ENCODE results near the gene CARM1.
A peak's percentile ranks its signal among the peaks of the same experiment; 100 is the strongest.
"Not testable (repeated sequence)": the region's sequence is repeated elsewhere in the genome, so short reads cannot be mapped to it uniquely, and the experiment has no call there.

The CARM1 gene

DNA sequence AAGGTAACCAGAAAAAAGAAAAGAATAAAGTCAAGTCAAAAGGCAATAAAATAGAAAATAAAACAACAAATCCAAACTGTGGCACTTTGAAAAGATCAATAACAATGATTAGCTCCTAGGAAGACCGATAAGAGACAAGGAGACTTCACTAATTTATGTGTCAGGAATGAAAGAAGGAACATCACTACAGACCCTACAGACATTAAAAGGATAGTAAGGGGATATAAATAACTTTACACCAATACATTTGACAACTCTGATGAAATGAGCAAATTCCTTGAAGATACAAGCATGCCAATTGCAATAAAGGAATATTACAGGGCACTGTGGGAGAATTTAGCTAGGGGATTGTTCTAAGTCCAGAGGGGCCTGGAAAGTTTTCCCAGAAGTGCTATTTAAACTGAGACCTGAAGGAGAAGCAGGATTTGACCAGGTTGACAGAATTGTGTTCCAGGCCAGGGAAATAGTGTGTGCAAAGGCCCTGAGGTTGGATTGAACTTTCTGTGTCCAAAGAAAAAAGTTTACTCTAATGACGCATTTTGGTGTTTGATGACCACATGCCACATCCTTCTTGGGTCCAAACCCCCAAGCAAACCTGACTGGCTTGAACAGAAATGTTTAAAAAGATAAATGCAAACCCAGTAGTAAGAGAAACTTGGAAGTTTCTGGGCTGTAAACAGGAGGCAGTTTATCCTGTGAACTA, 24.7 kb upstream of the CARM1 start:
- DNase-seq (ENCODE audit: low read depth), result no peak

DNA sequence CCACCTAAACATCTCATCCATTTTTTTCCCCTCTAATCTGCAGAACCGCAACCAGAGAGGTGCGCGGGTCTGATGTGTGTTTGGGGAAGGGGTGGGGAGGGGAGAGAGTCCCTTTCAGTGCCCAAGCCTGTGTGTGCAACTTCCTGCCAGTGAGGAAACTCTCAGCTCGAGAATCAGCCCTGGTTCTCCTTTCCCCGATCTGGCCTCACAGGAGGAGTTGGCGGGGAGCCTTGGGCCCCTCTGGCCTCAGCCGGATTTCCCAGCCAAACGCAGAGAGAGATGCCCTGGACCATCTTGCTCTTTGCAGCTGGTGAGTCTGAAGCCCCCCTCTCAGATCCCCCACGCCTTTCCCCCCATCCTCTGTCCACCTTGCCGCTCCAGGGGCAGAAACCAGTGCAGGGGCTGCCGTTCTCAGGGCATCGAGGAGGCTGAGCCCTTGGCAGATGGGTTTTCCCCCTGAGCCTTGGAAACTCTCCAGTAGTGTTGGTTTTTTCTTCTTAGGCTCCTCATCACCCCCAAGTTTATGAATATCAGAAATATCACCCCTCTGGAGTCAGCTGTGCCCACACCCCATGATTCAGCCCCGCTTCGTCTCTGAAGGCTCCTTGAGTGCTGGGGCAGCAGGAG, 23.0 kb upstream of the CARM1 start, which contains the start of gene C19orf38:
TSS of gene C19orf38 (plus strand) at position 186 of the 627 bp plus-strand sequence. CDS start at position 280, 94 bp downstream.
- DNase-seq (ENCODE audit: low read depth), result no peak

GRCh38 chr19:10850631-10851030, 20.7 kb upstream of the CARM1 start:
- no peak for DNase-seq (ENCODE audit: low read depth)

DNA sequence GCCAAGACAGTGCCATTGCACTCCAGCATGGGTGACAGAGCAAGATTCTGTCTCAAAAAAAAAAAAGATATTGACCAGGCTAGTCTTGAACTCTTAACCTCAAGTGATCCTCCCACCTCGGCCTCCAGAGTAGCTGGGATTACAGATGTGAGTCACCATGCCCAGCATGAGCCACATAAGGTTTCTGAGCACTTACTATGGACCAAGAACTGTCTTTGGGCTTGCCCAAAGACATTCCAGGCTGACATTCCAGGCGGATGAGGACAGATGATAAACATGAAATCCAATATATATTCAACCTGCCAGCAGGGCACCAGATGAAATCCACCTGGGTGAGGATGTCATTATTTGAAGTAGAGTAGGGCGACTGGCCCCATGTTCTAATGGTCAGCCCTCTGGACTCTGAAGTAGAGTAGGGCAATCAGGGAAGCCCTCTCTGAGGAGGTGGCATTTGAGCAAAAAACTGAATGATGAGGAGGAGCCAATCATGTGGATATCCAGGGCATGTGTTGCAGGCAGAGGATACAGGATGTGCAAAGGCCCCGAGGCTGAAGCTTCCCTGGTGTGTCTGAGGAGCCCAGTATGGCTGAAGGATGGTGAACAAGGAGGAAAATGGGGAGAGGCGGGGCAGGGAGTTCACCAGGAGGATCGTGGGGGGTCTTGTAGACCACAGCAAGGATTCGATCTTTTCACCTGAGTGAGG, 19.1 kb upstream of the CARM1 start:
- peak; percentile 84 for DNase-seq (ENCODE audit: low read depth)

GRCh38 chr19:10852941-10853340, 18.4 kb upstream of the CARM1 start:
- DNase-seq (ENCODE audit: low read depth), result no peak

DNA sequence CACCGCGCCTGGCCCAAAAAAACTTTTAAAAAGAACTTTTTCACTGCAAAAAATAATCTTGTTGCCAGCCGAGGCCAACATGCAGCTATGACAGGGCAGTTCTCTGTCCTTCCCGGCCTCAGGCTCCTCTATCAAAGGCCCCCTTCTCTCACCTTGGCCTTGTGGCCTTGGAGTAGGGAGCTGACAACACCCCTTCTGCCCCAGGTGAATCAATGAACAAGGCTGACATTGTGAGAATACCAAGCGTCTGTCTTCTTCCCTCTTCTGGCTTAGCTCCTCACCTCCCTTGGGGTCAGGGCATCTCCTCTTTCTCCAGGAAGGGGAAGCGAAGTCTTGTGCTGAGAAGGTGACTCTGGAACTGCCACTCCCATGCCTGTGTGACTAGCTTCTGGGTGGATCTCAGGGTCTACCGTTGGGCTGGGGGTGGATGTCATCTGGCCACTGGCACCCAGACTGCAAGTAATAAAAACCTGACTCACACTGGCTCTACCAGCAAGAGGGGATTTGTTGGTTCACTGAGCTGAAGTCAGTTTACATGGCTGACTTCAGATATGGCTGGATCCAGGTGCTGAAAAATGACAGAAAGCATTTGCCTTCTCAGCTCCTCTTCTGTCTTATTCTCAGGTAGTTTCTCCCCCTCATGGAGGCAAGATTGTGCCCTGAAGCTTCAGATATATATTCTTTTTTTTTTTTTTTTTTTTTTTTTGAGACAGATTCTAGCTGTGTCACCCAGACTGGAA, 16.8 kb upstream of the CARM1 start:
- DNase-seq (ENCODE audit: low read depth), result no peak

- peak; percentile 60 for DNase-seq (ENCODE audit: low read depth)
These were observed 15.4 kb upstream of the CARM1 start for GRCh38 chr19:10855879-10856522.

- not testable (repeated sequence) for DNase-seq (ENCODE audit: low read depth)
These were observed 14.5 kb upstream of the CARM1 start for GRCh38 chr19:10856899-10857298.

GRCh38 chr19:10858204-10858828, 13.0 kb upstream of the CARM1 start:
- peak; percentile 63 for DNase-seq (ENCODE audit: low read depth)

DNA sequence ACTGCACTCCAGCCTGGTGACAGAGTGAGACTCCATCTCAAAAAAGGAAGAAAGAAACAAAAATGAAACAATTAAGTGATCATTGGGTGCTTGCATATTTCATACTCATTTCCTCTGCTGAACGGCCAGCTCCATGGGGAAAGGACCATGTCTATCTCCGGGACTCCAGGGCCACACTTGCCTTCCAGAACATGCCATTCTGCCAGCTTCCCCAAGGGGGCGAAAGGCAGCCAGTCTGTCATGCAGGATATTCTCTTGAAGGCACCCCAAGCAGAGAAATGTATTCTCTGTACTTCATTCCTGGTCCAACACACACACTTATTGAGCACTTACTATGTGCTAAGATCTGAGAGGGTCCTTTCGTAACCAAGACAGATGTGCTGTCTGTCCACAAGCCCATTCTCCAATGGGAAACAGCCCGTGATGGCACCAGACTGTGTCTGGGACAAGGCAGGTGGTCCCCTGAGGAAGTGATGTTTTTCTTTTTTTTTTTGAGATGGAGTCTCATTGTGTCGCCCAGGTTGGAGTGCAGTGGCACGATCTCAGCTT, 10.2 kb upstream of the CARM1 start:
- peak; percentile 60 for DNase-seq (ENCODE audit: low read depth)

GRCh38 chr19:10862561-10863106, 8.7 kb upstream of the CARM1 start:
- no peak for DNase-seq (ENCODE audit: low read depth)

- DNase-seq (ENCODE audit: low read depth), result peak; percentile 72
These were observed 8.1 kb upstream of the CARM1 start for GRCh38 chr19:10863107-10863717.

DNA sequence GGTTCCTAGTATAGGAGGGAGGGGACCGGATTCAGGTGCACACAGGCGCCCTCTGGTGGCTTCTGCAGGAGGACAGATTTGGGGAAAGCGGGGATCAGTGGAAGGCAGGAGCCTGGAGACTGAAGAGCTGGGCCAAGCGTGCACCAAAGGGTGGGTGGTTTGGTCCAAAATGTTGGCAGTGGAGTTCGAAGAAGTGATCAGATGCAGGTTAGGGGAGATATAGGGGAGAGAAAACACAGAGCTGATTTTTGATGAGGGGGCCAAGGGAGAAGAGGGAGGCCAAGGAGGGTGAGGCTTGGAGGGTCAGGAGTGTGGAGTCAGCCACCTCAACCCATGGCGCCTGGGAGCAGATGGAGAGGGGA, 6.8 kb upstream of the CARM1 start:
- DNase-seq (ENCODE audit: low read depth), result peak; percentile 83

GRCh38 chr19:10866495-10866894, 4.9 kb upstream of the CARM1 start:
- DNase-seq (ENCODE audit: low read depth), result no peak

DNA sequence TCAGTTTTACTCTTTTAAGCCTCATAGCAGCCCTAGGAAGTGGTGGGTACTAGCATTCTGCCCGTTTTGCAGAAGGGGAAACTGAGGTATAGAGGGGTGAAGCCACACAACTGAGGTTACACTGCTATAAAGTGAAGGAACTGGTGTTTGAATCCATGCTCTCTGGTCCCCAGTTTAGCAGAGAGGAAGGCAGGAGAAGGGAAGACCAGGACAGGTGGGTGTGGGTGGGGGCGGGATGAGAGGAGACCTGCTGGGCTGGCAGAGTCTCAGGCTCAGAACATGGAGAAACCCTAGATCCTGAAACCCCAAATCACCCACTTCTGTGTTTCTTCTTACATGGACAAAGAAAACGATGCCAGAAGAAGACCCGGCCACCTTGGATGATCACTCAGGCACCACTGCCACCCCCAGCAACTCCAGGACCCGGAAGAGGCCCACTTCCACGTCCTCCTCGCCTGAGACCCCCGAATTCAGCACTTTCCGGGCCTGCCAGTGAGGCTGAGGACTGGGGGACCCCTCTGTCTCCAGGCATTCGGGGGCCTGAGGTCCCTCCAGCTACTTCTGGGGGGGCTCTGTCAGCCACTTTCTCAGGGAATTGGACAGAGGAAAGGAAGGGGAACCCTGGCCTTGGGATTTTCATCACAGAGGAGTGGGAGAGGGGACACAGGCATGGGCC, 2.3 kb upstream of the CARM1 start:
- no peak for DNase-seq (ENCODE audit: low read depth)

DNA sequence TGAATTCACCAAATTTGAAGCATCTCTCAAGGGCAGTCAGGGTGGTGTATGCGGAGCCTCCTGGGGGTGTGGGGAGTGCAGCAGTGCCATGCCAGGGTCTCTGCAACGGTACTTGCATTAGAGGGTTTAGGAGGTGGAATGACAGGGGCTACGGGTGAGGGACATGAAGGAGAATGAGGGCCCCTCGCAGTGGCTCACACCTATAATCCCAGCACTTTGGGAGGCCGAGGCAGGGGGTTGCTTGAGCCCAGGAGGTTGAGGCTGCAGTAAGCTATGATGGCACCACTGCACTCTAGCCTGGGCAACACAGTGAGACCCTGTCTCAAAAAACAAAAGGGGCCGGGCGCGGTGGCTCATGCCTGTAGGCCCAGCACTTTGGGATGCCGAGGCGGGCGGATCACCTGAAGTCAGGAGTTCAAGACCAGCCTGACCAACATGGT, 1.5 kb upstream of the CARM1 start:
- not testable (repeated sequence) for DNase-seq (ENCODE audit: low read depth)

DNA sequence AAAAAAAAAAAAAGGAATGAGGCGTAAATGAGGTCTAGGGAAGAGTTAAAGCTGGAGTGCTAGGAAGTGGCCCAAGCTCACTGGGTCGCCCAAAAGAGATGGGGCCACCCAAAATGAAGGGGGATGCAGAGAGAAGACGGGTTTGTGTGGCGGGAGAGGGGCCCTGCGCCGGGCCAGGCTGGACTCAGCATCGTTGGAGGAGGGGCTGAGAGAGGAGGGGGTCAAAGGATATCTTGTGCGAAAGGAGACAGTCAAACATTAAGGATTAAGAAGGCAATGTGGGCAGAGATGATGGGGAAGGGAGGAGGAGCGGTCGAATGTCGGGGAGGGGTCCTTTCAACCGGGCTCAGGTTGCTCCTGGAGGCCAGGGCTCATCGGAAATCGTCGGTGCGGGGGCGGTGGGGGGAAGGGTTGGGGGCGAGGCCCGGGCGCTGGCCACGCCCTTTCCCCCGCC, 825 bp upstream of the CARM1 start:
- DNase-seq (ENCODE audit: low read depth), result no peak

DNA sequence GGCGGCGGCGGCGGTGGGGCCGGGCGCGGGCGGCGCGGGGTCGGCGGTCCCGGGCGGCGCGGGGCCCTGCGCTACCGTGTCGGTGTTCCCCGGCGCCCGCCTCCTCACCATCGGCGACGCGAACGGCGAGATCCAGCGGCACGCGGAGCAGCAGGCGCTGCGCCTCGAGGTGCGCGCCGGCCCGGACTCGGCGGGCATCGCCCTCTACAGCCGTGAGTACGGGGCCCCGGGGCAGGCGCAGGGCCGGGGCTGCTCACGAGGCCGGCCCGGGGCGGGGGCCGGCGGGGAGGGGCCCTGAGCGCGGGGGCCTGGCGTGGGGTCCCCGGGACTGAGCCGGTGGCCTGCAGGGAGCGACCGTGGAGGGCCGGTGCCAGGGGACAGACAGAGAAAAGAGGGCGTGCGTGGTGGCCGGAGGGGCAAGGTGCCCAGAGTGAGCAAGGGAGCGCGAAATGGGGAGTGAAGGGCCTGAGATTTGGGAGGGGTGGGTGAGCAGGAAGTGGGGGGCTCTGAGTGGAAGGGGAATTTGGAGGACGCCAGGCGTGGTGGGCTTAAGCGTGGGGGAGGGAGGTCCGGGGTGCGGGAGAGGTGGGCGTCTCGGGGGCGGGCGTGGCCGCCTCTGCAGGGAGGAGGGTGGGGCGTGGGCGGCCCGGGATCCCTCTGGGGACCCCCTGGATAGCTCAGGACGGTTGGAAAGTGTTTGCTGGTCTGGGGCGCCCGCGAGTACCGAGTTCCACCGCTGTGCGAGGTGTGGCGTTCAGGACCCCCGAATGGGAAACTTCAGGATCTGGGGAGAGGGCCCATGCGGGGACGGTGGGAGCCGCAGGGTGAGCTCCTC, 575 bp downstream of the CARM1 start:
- DNase-seq (ENCODE audit: low read depth), result peak; percentile 46

Data from ELR (cell line).